ENCODE results near the gene VPS26B.

Gene VPS26B

GRCh38 chr11:134233729-134234179 lies 9.3 kb downstream of the VPS26B start:
- DNase-seq: no peak

- no peak for DNase-seq
Measured at GRCh38 chr11:134235399-134235798, 10.9 kb downstream of the VPS26B start.

GRCh38 chr11:134236834-134237556 lies 12.5 kb downstream of the VPS26B start:
- DNase-seq: no peak

GRCh38 chr11:134237557-134237922 lies 13.1 kb downstream of the VPS26B start:
- no peak for DNase-seq

GRCh38 chr11:134238956-134239355 lies 14.5 kb downstream of the VPS26B start:
- no peak for DNase-seq

GRCh38 chr11:134240592-134240991 lies 16.1 kb downstream of the VPS26B start:
- DNase-seq: no peak

- DNase-seq: no peak
Measured at GRCh38 chr11:134242376-134242775, 17.9 kb downstream of the VPS26B start.

GRCh38 chr11:134243913-134244312 lies 19.4 kb downstream of the VPS26B start:
- no peak for DNase-seq

GRCh38 chr11:134244593-134244992 lies 20.1 kb downstream of the VPS26B start:
- no peak for DNase-seq

- DNase-seq: no peak
Measured at GRCh38 chr11:134245434-134245833, 21.0 kb downstream of the VPS26B start.

GRCh38 chr11:134246100-134246499 lies 21.6 kb downstream of the VPS26B start:
- no peak for DNase-seq

GRCh38 chr11:134246678-134247077 lies 22.2 kb downstream of the VPS26B start:
- no peak for DNase-seq

- DNase-seq: no peak
Measured at GRCh38 chr11:134248910-134249480, 24.5 kb downstream of the VPS26B start.

GRCh38 chr11:134250246-134250645 lies 25.8 kb downstream of the VPS26B start:
- no peak for DNase-seq

- DNase-seq: no peak
Measured at GRCh38 chr11:134250675-134251074, 26.2 kb downstream of the VPS26B start.

- peak; percentile 71 for DNase-seq
Measured at GRCh38 chr11:134252346-134253187, 28.1 kb downstream of the VPS26B start.

GRCh38 chr11:134253188-134253993 lies 28.9 kb downstream of the VPS26B start, which contains the start of the genes ACAD8 and THYN1:
ACAD8 (plus strand) TSS chr11:134253568; CDS start chr11:134253601, 33 bp downstream.
THYN1 (minus strand) TSS chr11:134253352; CDS start chr11:134252882, 470 bp downstream.
- DNase-seq: peak; percentile 98

GRCh38 chr11:134254433-134255183 lies 30.1 kb downstream of the VPS26B start:
- no peak for DNase-seq

GRCh38 chr11:134255184-134255561 lies 30.7 kb downstream of the VPS26B start:
- peak; percentile 21 for DNase-seq

- peak; percentile 43 for DNase-seq
Measured at GRCh38 chr11:134257101-134257500, 32.6 kb downstream of the VPS26B start.

- no peak for DNase-seq
Measured at GRCh38 chr11:134258577-134258976, 34.1 kb downstream of the VPS26B start.

- no peak for DNase-seq
Measured at GRCh38 chr11:134260503-134260902, 36.0 kb downstream of the VPS26B start.
